Breast epithelium (tissue), 3 donors: ENCODE results near the gene STIL.

ENCODE experiments used
- CTCF ChIP-seq, 3 donors: fragments of 450-650 bp; IDR thresholded peaks; one replicate each; pipeline ENCODE4 v1.5.1; 2016 to 2017; ENCODE audit warnings: antibody characterized with exemption in 3 of 3, mild to moderate bottlenecking in 3 of 3, moderate library complexity in 3 of 3
- POLR2A ChIP-seq: fragments of 450-650 bp; IDR thresholded peaks from one replicate; pipeline ENCODE4 v1.6.1; 2016; ENCODE audit warnings: antibody characterized with exemption, mild to moderate bottlenecking, moderate library complexity
- POLR2AphosphoS5 ChIP-seq, 3 donors: sonication (generic); formaldehyde crosslinking; IDR thresholded peaks; one replicate each; pipeline ENCODE4 v1.6.1; 2017; ENCODE audit warnings: antibody characterized with exemption in 3 of 3

GRCh38 chr1:47348246-47348645 lies 34.3 kb upstream of the STIL start:
- TF ChIP-seq CTCF (IDR thresholded peaks at IDR 0.05) (no peak), POLR2AphosphoS5 (IDR thresholded peaks at IDR 0.05) (no peak), POLR2A (no peak)
